GDM1 (cell line): ENCODE data around the gene PGM1.

Experiments used
- DNase-seq: peaks from one replicate; lab custom pipeline; 2025; lab: John Stamatoyannopoulos, UW

The PGM1 gene

GRCh38 chr1:63601061-63601460 lies 7.8 kb downstream of the PGM1 start:
- DNase-seq: no peak

- no peak for DNase-seq
Observed at GRCh38 chr1:63601463-63601862, 8.3 kb downstream of the PGM1 start.

GRCh38 chr1:63601912-63602311 lies 8.7 kb downstream of the PGM1 start:
- DNase-seq: no peak

- no peak for DNase-seq
Observed at GRCh38 chr1:63602629-63603028, 9.4 kb downstream of the PGM1 start.

DNA sequence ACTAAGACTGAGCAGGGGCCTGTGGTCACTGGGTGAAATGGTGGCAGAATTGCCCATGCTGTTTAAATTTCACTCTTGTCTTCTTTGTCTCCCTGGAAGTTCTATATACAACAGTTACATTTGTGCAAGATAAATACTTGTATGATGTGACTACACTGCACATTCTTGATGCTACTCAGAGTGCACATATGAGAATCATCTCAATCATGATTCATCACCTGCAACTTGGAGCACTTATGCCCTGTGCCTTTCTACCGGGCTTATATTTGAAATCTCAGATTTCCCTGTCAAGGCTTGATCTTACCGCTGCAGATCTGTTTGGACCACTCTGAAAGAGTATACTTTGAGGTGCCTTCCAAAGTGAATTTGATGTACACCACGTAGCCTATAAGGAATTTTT lies 10.6 kb downstream of the PGM1 start:
- DNase-seq: no peak

GRCh38 chr1:63607322-63607721 lies 14.1 kb downstream of the PGM1 start:
- no peak for DNase-seq

GRCh38 chr1:63611231-63611630 lies 18.0 kb downstream of the PGM1 start:
- no peak for DNase-seq

GRCh38 chr1:63612564-63612963 lies 19.4 kb downstream of the PGM1 start:
- no peak for DNase-seq

DNA sequence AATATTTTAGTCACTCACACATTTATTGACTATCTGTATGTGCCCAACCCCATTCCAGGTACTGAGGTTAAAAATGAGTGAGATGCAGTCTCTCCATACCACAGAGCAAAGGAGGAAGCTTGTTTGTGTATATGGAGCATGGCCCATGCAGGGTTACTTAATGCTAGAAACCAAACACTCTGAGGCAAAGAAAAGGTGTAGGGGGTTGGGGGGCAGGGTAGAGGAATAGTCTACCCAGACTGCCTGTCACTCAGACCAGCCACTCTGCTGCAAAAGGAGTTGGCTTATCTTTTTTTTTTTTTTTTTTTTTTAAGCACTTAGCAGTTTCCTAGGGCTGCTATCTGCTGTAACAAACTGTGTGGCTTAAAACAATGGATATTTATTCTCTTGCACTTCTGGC lies 19.8 kb downstream of the PGM1 start:
- DNase-seq: no peak

DNA sequence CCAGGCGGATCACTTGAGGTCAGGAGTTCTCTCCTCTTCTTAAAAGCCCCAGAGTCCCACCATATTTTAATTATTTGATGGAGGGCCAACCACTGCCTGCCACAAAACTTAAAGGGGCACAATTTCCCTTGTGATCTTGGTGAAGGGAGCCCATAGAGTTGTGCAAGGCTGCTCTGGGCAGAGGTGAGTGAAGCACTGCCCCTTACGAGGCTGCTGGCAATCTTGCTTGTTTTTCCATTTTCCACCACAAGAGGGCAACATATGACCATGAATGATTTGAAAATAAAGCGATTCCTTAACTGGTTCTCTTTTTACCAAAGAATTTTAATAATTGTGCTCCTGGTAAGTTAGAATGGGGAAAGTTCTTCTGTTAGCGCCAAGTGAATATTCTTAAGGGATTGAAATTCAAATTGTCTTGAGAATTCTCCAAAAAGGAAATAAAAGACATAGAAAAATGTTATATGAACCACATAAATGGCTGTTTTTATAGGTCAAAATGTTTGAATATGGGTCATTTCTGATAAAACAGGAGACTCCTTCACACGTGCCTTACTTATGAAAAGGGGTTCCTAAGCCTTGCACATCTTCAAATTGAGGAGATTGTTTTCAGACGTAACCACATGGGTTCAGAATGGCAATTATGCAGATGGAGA lies 22.7 kb downstream of the PGM1 start:
- DNase-seq: peak; percentile 32

DNA sequence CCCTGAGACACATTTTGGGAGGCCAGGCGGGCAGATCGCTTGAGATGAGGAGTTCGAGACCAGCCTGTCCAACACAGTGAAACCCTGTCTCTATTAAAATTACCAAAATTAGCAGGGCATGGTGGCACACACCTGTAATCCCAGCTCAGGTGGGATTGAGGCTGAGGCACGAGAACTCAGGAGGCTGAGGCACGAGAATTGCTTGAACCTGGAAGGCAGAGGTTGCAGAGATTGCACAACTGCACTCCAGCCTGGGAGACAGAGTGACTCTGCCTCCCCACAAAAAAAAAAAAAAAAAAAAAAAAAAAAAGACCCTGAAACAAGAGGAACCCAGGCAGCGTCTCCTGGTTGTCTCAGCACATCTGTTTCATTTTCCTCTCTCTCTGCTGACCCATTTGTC lies 24.2 kb downstream of the PGM1 start:
- DNase-seq: no peak

- DNase-seq: no peak
Observed at GRCh38 chr1:63618011-63618410, 24.8 kb downstream of the PGM1 start.

DNA sequence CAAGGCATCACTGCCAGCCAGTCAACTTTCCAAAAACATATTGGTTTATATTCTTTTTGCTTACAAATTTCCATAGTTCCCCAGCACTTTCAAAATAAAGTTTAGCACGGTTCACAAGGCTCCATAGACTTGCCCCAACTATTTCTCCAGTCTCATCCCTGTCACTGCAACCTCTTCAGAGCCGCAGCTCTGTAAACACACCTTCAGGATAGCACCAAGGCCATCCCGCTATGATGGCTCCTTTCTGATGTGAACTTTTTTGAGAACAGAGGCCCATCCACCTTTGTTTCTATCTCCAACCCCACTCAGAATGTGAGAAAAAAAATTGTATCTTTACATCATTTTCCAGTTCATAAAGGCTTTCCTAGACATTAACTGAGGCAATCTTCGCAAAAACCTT lies 26.3 kb downstream of the PGM1 start:
- no peak for DNase-seq

GRCh38 chr1:63620671-63621070 lies 27.5 kb downstream of the PGM1 start:
- DNase-seq: no peak

DNA sequence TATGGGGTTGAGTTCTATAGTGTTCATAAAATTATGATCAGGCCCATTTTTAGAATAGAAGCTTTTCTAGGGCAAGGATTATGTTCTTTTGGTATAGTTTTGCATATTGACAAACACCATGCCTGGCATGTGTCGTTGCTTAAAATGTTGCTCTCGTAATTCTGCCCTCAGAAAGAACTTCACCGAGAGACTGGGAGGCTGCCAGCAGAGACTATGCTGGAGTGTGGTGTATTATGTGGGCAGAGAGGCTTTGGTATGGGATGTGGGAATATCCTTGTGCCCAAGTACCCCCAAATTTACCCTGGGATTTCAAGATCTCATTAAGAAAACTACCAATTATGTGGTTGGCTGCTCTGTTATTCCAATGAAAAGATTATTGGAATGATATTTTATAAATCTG lies 27.9 kb downstream of the PGM1 start:
- DNase-seq: no peak

- DNase-seq: no peak
Observed at GRCh38 chr1:63621698-63622097, 28.5 kb downstream of the PGM1 start.

DNA sequence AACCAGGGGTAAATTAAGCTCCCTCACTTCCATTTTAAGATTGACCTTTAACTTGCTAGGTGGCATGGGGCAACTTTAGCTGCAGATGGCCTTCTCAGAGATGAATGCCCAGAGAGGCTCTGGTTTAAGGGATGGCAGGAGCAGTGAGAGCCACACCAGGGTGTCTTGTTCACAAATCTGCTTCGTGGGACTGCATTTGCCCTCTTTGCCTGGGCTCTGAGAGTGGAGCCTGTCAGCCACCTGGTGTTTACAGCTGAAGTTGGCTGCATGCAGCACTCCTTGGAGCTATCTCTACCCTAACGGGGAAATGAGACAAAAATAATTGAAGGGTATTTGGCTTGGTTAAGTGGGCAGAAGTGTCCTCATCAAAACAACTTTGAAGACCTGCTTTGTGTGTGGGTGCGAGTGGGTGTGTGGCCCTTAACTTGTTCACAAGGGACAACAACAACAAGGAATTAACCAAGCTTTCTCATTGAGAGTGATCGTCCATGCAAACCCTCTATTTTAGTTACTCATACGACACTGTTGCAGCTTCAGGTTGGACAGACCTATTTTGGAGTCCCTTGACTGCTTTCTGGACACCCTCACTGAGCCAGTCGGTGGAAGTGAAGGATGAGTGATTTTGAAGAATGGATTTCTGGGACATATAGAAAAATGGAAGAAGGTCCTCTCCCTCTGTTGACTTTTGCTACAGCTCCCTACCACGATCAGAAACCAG lies 29.8 kb downstream of the PGM1 start:
- no peak for DNase-seq

- no peak for DNase-seq
Observed at GRCh38 chr1:63623952-63624351, 30.7 kb downstream of the PGM1 start.

DNA sequence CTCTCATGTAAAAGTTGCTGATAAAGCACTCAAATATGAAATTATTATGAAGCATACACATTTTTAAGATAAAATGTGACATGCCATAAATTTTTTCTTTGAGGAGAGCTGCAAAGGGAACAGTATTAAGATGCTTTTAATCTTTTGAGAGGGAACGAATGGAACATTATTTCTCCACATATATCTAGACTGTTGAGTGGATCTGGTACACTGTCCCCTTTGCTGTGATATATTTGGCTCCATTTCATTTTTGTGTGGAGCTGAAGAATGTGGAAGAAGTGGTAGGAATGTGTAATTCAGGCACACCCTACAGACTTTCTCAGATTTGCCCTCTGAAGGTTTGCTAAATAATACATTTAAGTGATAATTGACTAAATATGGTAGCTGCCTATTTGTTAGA lies 31.7 kb downstream of the PGM1 start:
- DNase-seq: no peak

DNA sequence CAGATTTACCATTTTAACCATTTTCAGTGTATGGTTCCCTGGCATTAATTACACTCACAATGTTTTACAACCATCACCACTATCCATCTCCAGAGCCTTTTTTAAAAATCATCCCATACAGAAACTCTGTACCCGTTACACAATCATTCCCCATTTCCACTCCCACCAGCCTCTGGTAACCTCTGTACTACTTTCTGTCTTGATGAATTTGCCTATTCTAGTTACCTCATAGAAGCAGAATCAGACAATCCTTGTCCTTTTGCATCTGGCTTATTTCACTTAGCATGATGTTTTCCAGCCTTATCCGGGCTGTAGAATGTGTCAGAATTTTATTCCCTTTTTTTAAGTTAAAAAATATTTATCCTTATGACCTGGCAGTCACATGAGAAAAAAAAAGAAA lies 33.0 kb downstream of the PGM1 start:
- no peak for DNase-seq

GRCh38 chr1:63628607-63629006 lies 35.4 kb downstream of the PGM1 start:
- no peak for DNase-seq

DNA sequence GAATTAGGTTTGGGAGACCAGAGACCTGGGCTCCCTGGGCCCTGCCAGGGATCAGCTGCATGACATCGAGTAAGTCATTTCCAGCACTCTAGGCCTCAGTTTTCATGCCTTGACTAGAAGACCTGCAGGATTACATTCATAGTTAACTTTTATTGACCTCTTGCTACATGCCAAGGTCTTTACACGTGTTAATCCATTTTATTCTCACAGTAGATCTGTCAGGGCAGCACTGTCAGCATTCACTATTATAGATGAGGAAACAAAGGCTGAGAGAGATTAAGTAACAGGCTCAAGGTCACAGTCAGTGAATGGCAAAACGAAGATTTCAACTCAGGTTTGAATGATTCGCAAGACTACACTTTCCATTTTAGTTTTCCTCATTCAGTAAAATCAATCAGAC lies 37.0 kb downstream of the PGM1 start:
- DNase-seq: no peak

- DNase-seq: no peak
Observed at GRCh38 chr1:63630666-63631065, 37.5 kb downstream of the PGM1 start.

DNA sequence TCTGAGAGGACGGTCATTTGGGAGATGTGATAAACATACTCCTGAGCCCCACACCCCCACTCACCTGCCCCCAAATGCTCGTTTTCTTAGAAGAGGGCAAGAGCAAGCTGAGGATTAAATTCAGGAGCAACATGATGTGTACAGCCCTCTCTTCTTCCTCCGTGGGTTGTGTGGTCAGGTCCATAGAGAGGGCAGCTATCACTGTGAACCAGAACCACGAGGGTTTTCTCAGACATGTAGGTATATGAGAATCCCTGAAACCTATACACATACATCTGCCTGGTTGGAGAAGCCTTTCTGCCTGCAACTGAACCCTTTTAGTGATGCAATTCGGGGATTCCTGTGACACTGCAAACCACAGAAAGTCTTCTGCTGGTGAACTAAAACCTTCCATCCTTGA lies 38.9 kb downstream of the PGM1 start:
- no peak for DNase-seq
